ENCODE data around the gene RTN4RL1. TPM values are rescaled to one million over a fixed set of nuclear protein-coding genes. Genes with fewer than 3 reads are reported as not detected.

The RTN4RL1 gene
- total RNA-seq, 4 donors from 2014 or later, result 16.4 to 24.8 (median 21.6) TPM

- TF ChIP-seq POLR2A (IDR thresholded peaks at IDR 0.05) (peak in 1 of 2 donors; percentile 59), POLR2AphosphoS5 (IDR thresholded peaks at IDR 0.05) (peak in 2 of 3 donors; percentile 18 to 94), EP300 (IDR thresholded peaks at IDR 0.05) (no peak)
- TF ChIP-seq, protein P1, sequence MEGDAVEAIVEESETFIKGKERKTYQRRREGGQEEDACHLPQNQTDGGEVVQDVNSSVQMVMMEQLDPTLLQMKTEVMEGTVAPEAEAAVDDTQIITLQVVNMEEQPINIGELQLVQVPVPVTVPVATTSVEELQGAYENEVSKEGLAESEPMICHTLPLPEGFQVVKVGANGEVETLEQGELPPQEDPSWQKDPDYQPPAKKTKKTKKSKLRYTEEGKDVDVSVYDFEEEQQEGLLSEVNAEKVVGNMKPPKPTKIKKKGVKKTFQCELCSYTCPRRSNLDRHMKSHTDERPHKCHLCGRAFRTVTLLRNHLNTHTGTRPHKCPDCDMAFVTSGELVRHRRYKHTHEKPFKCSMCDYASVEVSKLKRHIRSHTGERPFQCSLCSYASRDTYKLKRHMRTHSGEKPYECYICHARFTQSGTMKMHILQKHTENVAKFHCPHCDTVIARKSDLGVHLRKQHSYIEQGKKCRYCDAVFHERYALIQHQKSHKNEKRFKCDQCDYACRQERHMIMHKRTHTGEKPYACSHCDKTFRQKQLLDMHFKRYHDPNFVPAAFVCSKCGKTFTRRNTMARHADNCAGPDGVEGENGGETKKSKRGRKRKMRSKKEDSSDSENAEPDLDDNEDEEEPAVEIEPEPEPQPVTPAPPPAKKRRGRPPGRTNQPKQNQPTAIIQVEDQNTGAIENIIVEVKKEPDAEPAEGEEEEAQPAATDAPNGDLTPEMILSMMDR (IDR thresholded peaks at IDR 0.05), result peak in 1 of 2 donors; percentile 43
- H3K27me3 ChIP-seq, result no peaks in the 10 kb centered on the region
- under 1% methylated on average over 30 of the region's 93 CpGs for WGBS
- no peaks in the 10 kb centered on the region for H3K9me3 ChIP-seq
- DNase-seq (ENCODE audit: low spot score in 2 of 2), result peak; percentile 95 to 97
- peaks cover 29% of the 10 kb centered on the region for H3K4me1 ChIP-seq
- H3K36me3 ChIP-seq, result peaks cover 27% of the 10 kb centered on the region
- H3K4me3 ChIP-seq, result peak within 1 kb of the TSS; percentile 92
- H3K27ac ChIP-seq, result peak within 1 kb of the TSS; percentile 94
Observed at GRCh38 chr17:2041561-2042389, 16.6 kb upstream of the RTN4RL1 start, which contains the start of gene OVCA2. TSS of gene OVCA2 (plus strand) at chr17:2042022. CDS start at chr17:2042048, 26 bp downstream.

- Histone ChIP-seq H3K4me1 (peaks cover 29% of the 10 kb centered on the region), H3K36me3 (peaks cover 34% of the 10 kb centered on the region), H3K9me3 (no peaks in the 10 kb centered on the region), H3K27ac (peak overlapping the region; percentile 94), H3K4me3 (peak overlapping the region; percentile 92), H3K27me3 (no peaks in the 10 kb centered on the region)
- 42% methylated on average over 15 of the region's 16 CpGs for WGBS
- TF ChIP-seq, protein P1 (IDR thresholded peaks at IDR 0.05), result no peak
- no peak for TF ChIP-seq POLR2A (IDR thresholded peaks at IDR 0.05)
- no peak for TF ChIP-seq EP300 (IDR thresholded peaks at IDR 0.05)
- TF ChIP-seq POLR2AphosphoS5 (IDR thresholded peaks at IDR 0.05), result no peak
- DNase-seq (ENCODE audit: low spot score in 2 of 2), result peak in 1 of 2 donors; percentile 66
Observed at GRCh38 chr17:2040942-2041560, 15.9 kb upstream of the RTN4RL1 start.

GRCh38 chr17:2040219-2040827 is 15.2 kb upstream of the RTN4RL1 start:
- Histone ChIP-seq H3K4me3 (no peak overlapping the region), H3K4me1 (peaks cover 29% of the 10 kb centered on the region), H3K36me3 (peaks cover 41% of the 10 kb centered on the region), H3K27ac (no peak overlapping the region), H3K9me3 (no peaks in the 10 kb centered on the region), H3K27me3 (no peaks in the 10 kb centered on the region)
- peak in 1 of 2 donors; percentile 58 for DNase-seq (ENCODE audit: low spot score in 2 of 2)
- TF ChIP-seq, protein P1 (IDR thresholded peaks at IDR 0.05), result no peak
- TF ChIP-seq POLR2AphosphoS5 (IDR thresholded peaks at IDR 0.05) (no peak), EP300 (IDR thresholded peaks at IDR 0.05) (no peak), POLR2A (IDR thresholded peaks at IDR 0.05) (no peak)
- 87% methylated on average over 4 of the region's 7 CpGs for WGBS

GRCh38 chr17:2037155-2037554 is 12.0 kb upstream of the RTN4RL1 start:
- Histone ChIP-seq H3K27ac (no peak overlapping the region), H3K4me1 (peaks cover 16% of the 10 kb centered on the region), H3K9me3 (no peaks in the 10 kb centered on the region), H3K36me3 (peaks cover 47% of the 10 kb centered on the region), H3K27me3 (no peaks in the 10 kb centered on the region), H3K4me3 (no peak overlapping the region)
- TF ChIP-seq, protein P1 (IDR thresholded peaks at IDR 0.05), result no peak
- TF ChIP-seq POLR2AphosphoS5 (IDR thresholded peaks at IDR 0.05) (no peak), EP300 (IDR thresholded peaks at IDR 0.05) (no peak)
- DNase-seq (ENCODE audit: low spot score in 2 of 2), result no peak
- WGBS, result 87% methylated on average over 10 of the region's 10 CpGs

Measured in suprapubic skin (tissue), 4 donors.